SK-N-SH (cell line): Measurements from ENCODE around the gene NAXD. TPM values are rescaled to one million over a fixed set of nuclear protein-coding genes. Genes with fewer than 3 reads are reported as not detected.

Experiments used
- CTCF ChIA-PET: fragments of 300-600, 350-600 bp; formaldehyde crosslinking; extraction: SDS; loops from one replicate; lab custom pipeline; 2021; lab: Yijun Ruan, JAX
- POLR2A ChIA-PET: fragments of 350-600 bp; sonication (Branson Sonifier 250); formaldehyde crosslinking; extraction: SDS; loops from one replicate; lab custom pipeline; 2020; ENCODE audit warnings: antibody characterized with exemption, inconsistent platforms; lab: Yijun Ruan, JAX
- DNase-seq: peaks from one replicate; pipeline ENCODE4 v3.0.0; 2012
- H2AFZ ChIP-seq: fragments of 200-600 bp; sonication (generic); 2 replicates; pipeline ENCODE4 v1.8.1; 2016; ENCODE audit warnings: antibody characterized with exemption, mild to moderate bottlenecking, low read depth
- H3F3A ChIP-seq: fragments of 200-600 bp; sonication (generic); replicated peaks from 2 replicates; pipeline ENCODE3; 2016; ENCODE audit warnings: antibody characterized with exemption, mild to moderate bottlenecking; ENCODE audit not compliant: insufficient read depth
- H3K27ac ChIP-seq, 2 experiments: fragments of 200-500 bp in 1 of 2; fragments of 200-600 bp in 1 of 2; sonication (Bioruptor generic) in 1 of 2; sonication (generic), shearing (Covaris generic) in 1 of 2; 2 replicates each; pipeline versions ENCODE4 v1.5.1 to v1.6.1; 2014 to 2016; ENCODE audit warnings: low read depth in 2 of 2, inconsistent platforms in 1 of 2, low read length in 1 of 2, mild to moderate bottlenecking in 1 of 2, mixed read lengths in 1 of 2
- H3K27me3 ChIP-seq: fragments of 200-600 bp; sonication (generic), shearing (Covaris generic); 2 replicates; pipeline ENCODE4 v1.6.1; 2016; ENCODE audit warnings: mixed run types; ENCODE audit not compliant: insufficient read depth
- H3K36me3 ChIP-seq, 2 experiments: fragments of 200-500 bp in 1 of 2; fragments of 200-600 bp in 1 of 2; sonication (Bioruptor generic) in 1 of 2; sonication (generic) in 1 of 2; replicated peaks in 1 of 2; 2 replicates each; pipeline versions ENCODE3 to v1.5.1; 2014 to 2016; ENCODE audit warnings: low read length in 1 of 2, mild to moderate bottlenecking in 1 of 2; ENCODE audit not compliant: insufficient read depth in 2 of 2, control insufficient read depth in 1 of 2
- H3K4me1 ChIP-seq, 2 experiments: fragments of 200-500 bp in 1 of 2; fragments of 200-600 bp in 1 of 2; sonication (Bioruptor generic) in 1 of 2; sonication (generic), shearing (Covaris generic) in 1 of 2; 2 replicates each; pipeline versions ENCODE4 v1.5.1 to v1.6.1; 2014 to 2016; ENCODE audit warnings: low read depth in 1 of 2, low read length in 1 of 2, mixed run types in 1 of 2; ENCODE audit not compliant: insufficient read depth in 2 of 2, control insufficient read depth in 1 of 2
- H3K4me2 ChIP-seq: fragments of 200-600 bp; sonication (generic), shearing (Covaris generic); 2 replicates; pipeline ENCODE4 v1.6.1; 2017; ENCODE audit warnings: mixed run types
- H3K4me3 ChIP-seq, 2 experiments: fragments of 200-500 bp in 1 of 2; fragments of 200-600 bp in 1 of 2; sonication (Bioruptor generic) in 1 of 2; sonication (generic), shearing (Covaris generic) in 1 of 2; 2 replicates each; pipeline versions ENCODE4 v1.5.1 to v1.8.1; 2014 to 2016; ENCODE audit warnings: low read depth in 2 of 2, inconsistent platforms in 1 of 2, low read length in 1 of 2, mild to moderate bottlenecking in 1 of 2, mixed read lengths in 1 of 2, moderate library complexity in 1 of 2
- H3K79me2 ChIP-seq: fragments of 200-600 bp; sonication (generic); 2 replicates; pipeline ENCODE4 v1.8.1; 2017; ENCODE audit warnings: mild to moderate bottlenecking; ENCODE audit not compliant: insufficient read depth
- H3K9ac ChIP-seq: fragments of 200-600 bp; sonication (generic); 2 replicates; pipeline ENCODE4 v1.6.1; 2017; ENCODE audit warnings: mixed run types
- H3K9me2 ChIP-seq: fragments of 200-600 bp; sonication (generic); 2 replicates; pipeline ENCODE4 v1.6.1; 2017; ENCODE audit warnings: mixed run types
- H3K9me3 ChIP-seq: fragments of 200-600 bp; sonication (generic); 2 replicates; pipeline ENCODE4 v1.6.1; 2017; ENCODE audit warnings: mixed run types, mild to moderate bottlenecking, moderate library complexity
- H4K20me1 ChIP-seq: fragments of 200-600 bp; sonication (generic); 2 replicates; pipeline ENCODE4 v1.6.1; 2017; ENCODE audit warnings: mild to moderate bottlenecking, mixed run types; ENCODE audit not compliant: insufficient read depth
- EZH2phosphoT487 ChIP-seq: fragments of 200-600 bp; sonication (generic); IDR thresholded peaks from 2 replicates; pipeline ENCODE4 v1.6.1; 2017; ENCODE audit warnings: low read depth, mixed run types, mild to moderate bottlenecking, antibody characterized with exemption, moderate library complexity, borderline replicate concordance
- FOSL2 ChIP-seq: IDR thresholded peaks from 2 replicates; pipeline ENCODE4 v1.4.0; 2012; ENCODE audit warnings: low read depth, mild to moderate bottlenecking, moderate library complexity, borderline replicate concordance
- FOXM1 ChIP-seq: IDR thresholded peaks from 2 replicates; pipeline ENCODE4 v1.4.0; 2012; ENCODE audit warnings: low read depth, mild to moderate bottlenecking
- GABPA ChIP-seq: IDR thresholded peaks from 2 replicates; pipeline ENCODE4 v1.4.0; 2012; ENCODE audit warnings: low read depth, mild to moderate bottlenecking
- GATA2 ChIP-seq: sonication (generic); formaldehyde crosslinking; IDR thresholded peaks from 2 replicates; pipeline ENCODE4 v1.5.0; 2020; ENCODE audit warnings: mild to moderate bottlenecking, missing genetic modification reagents
- JUND ChIP-seq: IDR thresholded peaks from 2 replicates; pipeline ENCODE4 v1.4.0; 2012
- MEF2A ChIP-seq: IDR thresholded peaks from 2 replicates; pipeline ENCODE4 v1.4.0; 2012; ENCODE audit warnings: low read depth, borderline replicate concordance
- NRF1 ChIP-seq: IDR thresholded peaks from 2 replicates; pipeline ENCODE4 v1.6.1; 2012; ENCODE audit warnings: low read depth, mild to moderate bottlenecking, low read length
- RCOR1 ChIP-seq: fragments of 150-350 bp; IDR thresholded peaks from 2 replicates; pipeline ENCODE4 v1.6.1; 2017; ENCODE audit warnings: antibody characterized with exemption, low read length
- RFX5 ChIP-seq: IDR thresholded peaks from 2 replicates; pipeline ENCODE4 v1.6.1; 2012; ENCODE audit warnings: mild to moderate bottlenecking, improper control_type of control experiment, low read length
- RXRA ChIP-seq: IDR thresholded peaks from 2 replicates; pipeline ENCODE4 v1.4.0; 2012; ENCODE audit warnings: low read depth, mild to moderate bottlenecking, borderline replicate concordance
- SMC3 ChIP-seq: IDR thresholded peaks from 2 replicates; pipeline ENCODE4 v1.6.1; 2012; ENCODE audit warnings: low read depth, low read length, improper control_type of control experiment
- TCF12 ChIP-seq: IDR thresholded peaks from 2 replicates; pipeline ENCODE4 v1.4.0; 2012
- YY1 ChIP-seq: IDR thresholded peaks from 2 replicates; pipeline ENCODE4 v1.4.0; 2012; ENCODE audit warnings: low read depth, mild to moderate bottlenecking
- ZBTB33 ChIP-seq: IDR thresholded peaks from 2 replicates; pipeline ENCODE4 v1.4.0; 2012; ENCODE audit warnings: low read depth, borderline replicate concordance
- WGBS: methylation state at CpG from one replicate; pipeline ENCODE4 v1.1.6; 2017; ENCODE audit warnings: low lambda C conversion rate; 5-methylcytosine and 5-hydroxymethylcytosine counted together
- polyA plus RNA-seq, 3 experiments: library from polyadenylated mRNA; depleted of rRNA; stranded (reverse); fragments of >200 nt; gene quantifications; 2 replicates each; pipeline ENCODE4 v1.2.3, GENCODE V29; 2012
- TF ChIP-seq, protein P1 (sequence below): fragments of 150-350 bp; IDR thresholded peaks from 2 replicates; pipeline ENCODE4 v1.6.1; 2017; ENCODE audit warnings: antibody characterized with exemption, low read length, low read depth, borderline replicate concordance
- TF ChIP-seq, protein P2 (sequence below): IDR thresholded peaks from 2 replicates; pipeline ENCODE4; 2012

The NAXD gene
- polyA plus RNA-seq, 1 of the 3 experiments (the other 2 are of a cell fraction), result 32.4 TPM

DNA sequence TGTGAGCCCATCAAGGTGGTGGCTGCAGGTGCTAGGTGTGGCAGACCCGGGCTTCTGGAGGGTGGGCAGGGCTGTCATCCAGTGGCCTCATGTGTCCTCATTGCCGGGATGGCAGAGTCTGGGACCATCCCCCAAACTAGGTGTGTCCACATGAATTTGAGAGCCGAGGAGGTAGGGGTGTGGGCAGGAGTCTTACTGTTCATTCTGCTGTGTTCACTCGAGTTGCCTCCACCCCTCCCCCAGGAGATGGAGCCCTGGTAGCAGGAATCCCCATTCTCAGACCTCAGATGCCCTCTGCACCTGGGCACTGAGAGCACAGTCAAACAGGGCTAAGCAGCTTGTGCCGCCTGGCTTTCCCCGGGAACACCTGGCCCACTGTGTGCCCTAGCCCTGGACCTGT is 22.4 kb downstream of the NAXD start (continued):
- no peak for TF ChIP-seq RCOR1
- no peak for TF ChIP-seq NRF1
- no peak for TF ChIP-seq MEF2A
- no peak for TF ChIP-seq ZBTB33
- TF ChIP-seq FOXM1, result no peak
- TF ChIP-seq FOSL2, result no peak
- TF ChIP-seq, protein P1, sequence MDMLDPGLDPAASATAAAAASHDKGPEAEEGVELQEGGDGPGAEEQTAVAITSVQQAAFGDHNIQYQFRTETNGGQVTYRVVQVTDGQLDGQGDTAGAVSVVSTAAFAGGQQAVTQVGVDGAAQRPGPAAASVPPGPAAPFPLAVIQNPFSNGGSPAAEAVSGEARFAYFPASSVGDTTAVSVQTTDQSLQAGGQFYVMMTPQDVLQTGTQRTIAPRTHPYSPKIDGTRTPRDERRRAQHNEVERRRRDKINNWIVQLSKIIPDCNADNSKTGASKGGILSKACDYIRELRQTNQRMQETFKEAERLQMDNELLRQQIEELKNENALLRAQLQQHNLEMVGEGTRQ, result no peak
- TF ChIP-seq, all 33 proteins: peak for 0

GRCh38 chr13:110638257-110638656 is 22.9 kb downstream of the NAXD start:
- H3K9me3 ChIP-seq, result no peaks in the 10 kb centered on the region
- POLR2A ChIA-PET, result no interaction called here
- no peak for DNase-seq
- CTCF ChIA-PET, result interaction anchor here (1.4 kb wide), 1 partner anchor 44 kb away, joined by 3 read pairs; no protein-coding TSS in a partner anchor
- H3K4me2 ChIP-seq, result no peak overlapping the region
- H3K4me1 ChIP-seq, result peaks cover 0 to 17% of the 10 kb centered on the region in 2 experiments; a peak in 2 of 4 replicates
- no peak overlapping the region for H3K4me3 ChIP-seq
- H3K9me2 ChIP-seq, result no peaks in the 10 kb centered on the region
- H2AFZ ChIP-seq, result no peak overlapping the region
- peaks cover 20% of the 10 kb centered on the region; the same call in 1 of the 2 replicates for H3K79me2 ChIP-seq
- no peak overlapping the region for H3K9ac ChIP-seq
- TF ChIP-seq GATA2 (CRISPR knock-in tag), result no peak
- TF ChIP-seq JUND, result no peak
- no peak for TF ChIP-seq NRF1
- no peak for TF ChIP-seq RCOR1
- no peak for TF ChIP-seq EZH2phosphoT487
- no peak for TF ChIP-seq RXRA
- TF ChIP-seq, protein P1, result no peak
- no peak for TF ChIP-seq RFX5
- no peak for TF ChIP-seq GABPA
- TF ChIP-seq SMC3, result no peak
- TF ChIP-seq, protein P2, sequence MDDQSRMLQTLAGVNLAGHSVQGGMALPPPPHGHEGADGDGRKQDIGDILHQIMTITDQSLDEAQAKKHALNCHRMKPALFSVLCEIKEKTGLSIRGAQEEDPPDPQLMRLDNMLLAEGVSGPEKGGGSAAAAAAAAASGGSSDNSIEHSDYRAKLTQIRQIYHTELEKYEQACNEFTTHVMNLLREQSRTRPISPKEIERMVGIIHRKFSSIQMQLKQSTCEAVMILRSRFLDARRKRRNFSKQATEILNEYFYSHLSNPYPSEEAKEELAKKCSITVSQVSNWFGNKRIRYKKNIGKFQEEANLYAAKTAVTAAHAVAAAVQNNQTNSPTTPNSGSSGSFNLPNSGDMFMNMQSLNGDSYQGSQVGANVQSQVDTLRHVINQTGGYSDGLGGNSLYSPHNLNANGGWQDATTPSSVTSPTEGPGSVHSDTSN, result no peak
- TF ChIP-seq YY1, result no peak
- TF ChIP-seq TCF12, result no peak
- no peak for TF ChIP-seq MEF2A
- peaks cover 25 to 82% of the 10 kb centered on the region in 2 experiments for H3K36me3 ChIP-seq
- H3K27ac ChIP-seq, result no peak overlapping the region; a peak in 1 of 4 replicates
- peaks cover 7% of the 10 kb centered on the region for H3F3A ChIP-seq
- no peaks in the 10 kb centered on the region for H3K27me3 ChIP-seq
- WGBS, result 95% methylated on average over 19 of the region's 23 CpGs
- H4K20me1 ChIP-seq, result peaks cover 6% of the 10 kb centered on the region; the same call in 1 of the 2 replicates
